GM21381 (cell line): Measurements from ENCODE around the gene PCSK5.

ENCODE experiments used
- ATAC-seq: cut with Tn5 transposase; IDR thresholded peaks from one replicate; pipeline ENCODE4 v1.9.1; 2021; ENCODE audit warnings: mild to moderate bottlenecking, moderate library complexity; ENCODE audit not compliant: unreplicated experiment

Gene PCSK5

GRCh38 chr9:76373784-76374474 lies 483.5 kb downstream of the PCSK5 start:
- ATAC-seq = no peak

DNA sequence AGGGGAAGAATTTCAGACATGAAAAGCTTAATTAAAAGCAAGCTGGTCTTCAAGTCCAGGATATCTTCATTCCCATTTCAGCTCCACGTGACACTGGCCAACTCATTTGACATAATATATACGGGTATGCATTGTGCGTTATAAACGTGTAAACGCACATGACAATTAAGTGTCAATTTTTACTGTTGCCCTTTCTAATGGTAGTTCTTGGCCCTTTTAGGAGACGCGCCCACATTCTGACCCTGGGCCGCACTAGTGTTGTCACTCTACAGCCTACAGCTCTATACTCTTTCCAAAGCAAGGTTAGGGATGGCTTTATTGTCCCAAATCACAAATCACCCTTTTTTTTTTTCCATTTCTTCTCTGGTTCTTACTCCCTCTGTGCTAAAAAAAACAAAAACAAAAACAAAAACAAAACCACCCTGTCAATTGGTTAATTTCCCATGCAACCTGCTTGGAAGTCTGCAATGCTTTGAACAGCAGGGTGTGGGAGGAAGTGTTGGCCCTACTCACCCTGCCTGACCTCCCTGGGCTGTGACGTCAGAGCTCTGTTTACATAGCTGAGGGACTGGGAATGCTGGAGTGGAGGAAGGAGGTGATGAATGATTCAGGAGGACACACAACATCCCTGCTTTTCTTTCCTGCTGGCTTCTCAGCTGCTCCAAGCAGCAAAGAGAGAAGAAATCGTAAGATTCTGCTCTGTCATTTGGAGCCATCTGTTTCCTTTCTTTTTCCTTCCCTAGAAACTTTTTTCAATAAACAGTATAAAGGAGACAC lies 484.5 kb downstream of the PCSK5 start:
- no peak for ATAC-seq

DNA sequence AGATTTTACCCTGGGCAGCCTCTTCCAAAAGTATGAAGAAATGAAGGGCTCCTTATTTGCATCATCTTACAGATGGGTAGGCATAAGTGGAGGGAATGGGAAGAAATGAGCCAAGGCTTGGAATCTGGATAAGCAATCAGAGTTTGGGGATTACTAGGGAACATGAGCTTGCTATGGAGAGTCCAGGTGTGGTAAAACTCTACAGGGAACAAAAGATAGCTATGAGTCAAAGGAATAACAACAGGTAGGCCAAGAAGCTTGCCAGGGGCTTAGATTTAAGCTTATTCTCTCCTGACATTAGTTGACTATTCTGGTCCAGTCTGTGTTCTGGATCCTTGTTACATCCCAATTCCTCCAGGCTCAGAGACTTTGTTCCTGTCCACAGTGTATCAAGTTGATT lies 487.3 kb downstream of the PCSK5 start:
- no peak for ATAC-seq

DNA sequence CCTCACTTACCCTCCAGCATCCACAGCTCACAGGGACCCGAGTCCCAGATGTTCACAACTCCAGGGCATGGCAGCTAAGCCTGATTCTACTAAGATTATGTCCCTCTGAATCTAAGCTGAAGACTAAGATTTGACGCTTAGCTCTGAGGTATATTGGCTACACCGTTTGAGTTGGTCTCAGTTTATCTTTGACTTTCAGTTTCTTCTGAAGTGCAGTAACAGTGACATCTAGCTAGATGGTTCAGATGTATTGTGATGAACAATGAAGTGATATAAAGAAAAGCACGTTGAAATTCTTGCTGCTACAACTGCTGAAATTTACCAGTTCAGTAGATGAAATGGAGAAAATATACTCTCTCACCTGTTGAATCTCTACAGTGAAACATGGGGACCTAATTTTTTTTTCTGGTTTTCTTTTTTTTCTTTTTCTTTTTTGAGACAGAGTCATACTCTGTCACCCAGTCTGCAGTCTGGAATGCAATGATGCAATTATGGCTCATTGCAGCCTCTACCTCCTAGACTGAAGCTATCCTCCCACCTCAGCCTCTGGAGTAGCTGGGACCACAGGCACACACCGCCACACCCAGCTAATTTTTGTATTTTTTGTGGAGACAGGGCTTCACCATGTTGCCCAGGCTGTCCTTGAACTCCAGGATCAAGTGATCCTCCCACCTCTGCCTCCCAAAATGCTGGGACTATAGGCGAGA lies 488.0 kb downstream of the PCSK5 start:
- no peak for ATAC-seq

GRCh38 chr9:76379494-76379893 lies 489.0 kb downstream of the PCSK5 start:
- no peak for ATAC-seq

DNA sequence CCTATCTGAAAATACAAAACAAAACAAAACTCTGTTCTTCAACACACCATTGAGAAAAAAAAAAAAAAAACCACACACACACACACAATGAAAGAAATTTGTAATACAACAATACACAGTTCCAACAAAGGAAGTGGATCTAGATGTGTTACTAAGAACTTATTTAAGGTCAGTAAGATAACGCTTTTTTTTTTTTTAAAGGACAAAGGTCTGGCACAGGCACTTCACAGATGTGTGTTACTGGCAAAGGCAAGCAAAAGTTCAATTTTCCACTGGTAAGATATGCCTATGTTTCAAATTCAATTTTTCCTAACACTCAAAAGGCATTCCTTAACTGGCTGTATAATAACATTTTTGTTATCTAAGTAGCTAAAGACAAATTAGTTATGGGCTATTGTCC lies 500.2 kb downstream of the PCSK5 start:
- no peak for ATAC-seq

- ATAC-seq = peak; percentile 66
Measured at GRCh38 chr9:76394195-76394959, 503.9 kb downstream of the PCSK5 start, which contains the start of gene RFK. Gene RFK (minus strand): TSS chr9:76394426. CDS start chr9:76394171, 255 bp downstream.

GRCh38 chr9:76394960-76395252 lies 504.4 kb downstream of the PCSK5 start:
- peak; percentile 48 for ATAC-seq

GRCh38 chr9:76395381-76395780 lies 504.9 kb downstream of the PCSK5 start:
- ATAC-seq = no peak

DNA sequence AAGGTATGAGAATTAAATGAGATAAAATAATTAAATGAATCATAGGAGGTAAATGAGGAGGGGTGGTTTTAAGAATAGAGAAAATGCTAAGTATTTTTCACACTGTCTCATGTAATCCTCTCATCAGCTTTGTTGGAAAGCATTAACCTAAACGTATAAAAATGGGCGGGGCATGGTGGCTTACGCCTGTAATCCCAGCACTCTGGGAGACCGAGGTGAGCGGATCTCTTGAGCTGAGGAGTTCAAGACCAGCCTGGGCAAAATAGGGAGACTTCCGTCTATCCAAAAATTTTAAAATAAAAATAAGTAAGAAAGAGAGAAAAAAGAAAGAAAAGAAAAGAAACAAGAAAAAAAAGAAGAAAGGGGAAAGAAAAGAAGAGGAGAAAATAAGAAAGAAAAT lies 505.7 kb downstream of the PCSK5 start:
- no peak for ATAC-seq

- ATAC-seq = no peak
Measured at GRCh38 chr9:76396597-76396996, 506.1 kb downstream of the PCSK5 start.

GRCh38 chr9:76399856-76400255 lies 509.4 kb downstream of the PCSK5 start:
- no peak for ATAC-seq

DNA sequence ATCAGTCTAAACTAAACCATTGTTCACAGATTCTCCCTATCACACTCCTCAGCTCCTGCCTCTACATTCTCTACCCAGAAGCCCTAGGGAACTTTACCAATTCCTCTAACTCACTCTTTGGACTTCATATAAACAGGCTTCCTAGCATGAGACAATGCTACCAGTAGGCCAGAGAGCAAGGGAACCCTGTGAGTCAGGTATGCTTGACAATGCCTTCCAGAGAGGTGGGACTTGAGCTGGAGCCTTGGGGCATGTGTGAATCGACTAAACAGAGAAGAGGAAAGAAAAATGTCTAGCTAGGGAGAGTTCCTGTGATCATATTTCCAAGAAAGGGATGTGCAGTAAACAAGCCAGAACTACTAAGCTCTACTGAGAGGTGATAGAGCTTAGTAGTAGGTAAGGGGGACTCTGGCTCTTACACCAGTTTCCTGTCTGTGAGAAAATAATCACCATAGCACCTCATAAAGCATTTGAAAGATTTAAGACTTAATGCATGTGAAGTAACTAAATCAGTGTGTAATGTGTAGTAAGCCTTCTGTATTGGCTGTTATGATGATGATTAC lies 510.1 kb downstream of the PCSK5 start:
- no peak for ATAC-seq

DNA sequence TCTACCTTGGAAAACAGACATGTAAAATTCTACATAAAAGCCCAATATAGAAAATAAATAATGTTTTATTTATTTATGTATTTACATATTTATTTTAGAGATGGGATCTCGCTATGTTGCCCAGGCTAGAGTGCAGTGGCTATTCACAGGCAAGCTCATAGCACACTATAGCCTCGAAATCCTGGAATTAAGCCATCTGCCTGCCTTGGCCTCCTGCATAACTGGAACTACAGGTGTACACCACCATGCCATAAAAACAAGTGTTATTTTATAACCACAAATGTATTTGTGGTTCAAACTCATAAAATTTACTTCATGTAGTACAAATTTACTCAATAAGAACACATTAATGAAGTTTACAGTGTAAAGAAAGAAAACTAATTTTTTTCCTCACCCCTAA lies 510.7 kb downstream of the PCSK5 start:
- ATAC-seq = no peak

DNA sequence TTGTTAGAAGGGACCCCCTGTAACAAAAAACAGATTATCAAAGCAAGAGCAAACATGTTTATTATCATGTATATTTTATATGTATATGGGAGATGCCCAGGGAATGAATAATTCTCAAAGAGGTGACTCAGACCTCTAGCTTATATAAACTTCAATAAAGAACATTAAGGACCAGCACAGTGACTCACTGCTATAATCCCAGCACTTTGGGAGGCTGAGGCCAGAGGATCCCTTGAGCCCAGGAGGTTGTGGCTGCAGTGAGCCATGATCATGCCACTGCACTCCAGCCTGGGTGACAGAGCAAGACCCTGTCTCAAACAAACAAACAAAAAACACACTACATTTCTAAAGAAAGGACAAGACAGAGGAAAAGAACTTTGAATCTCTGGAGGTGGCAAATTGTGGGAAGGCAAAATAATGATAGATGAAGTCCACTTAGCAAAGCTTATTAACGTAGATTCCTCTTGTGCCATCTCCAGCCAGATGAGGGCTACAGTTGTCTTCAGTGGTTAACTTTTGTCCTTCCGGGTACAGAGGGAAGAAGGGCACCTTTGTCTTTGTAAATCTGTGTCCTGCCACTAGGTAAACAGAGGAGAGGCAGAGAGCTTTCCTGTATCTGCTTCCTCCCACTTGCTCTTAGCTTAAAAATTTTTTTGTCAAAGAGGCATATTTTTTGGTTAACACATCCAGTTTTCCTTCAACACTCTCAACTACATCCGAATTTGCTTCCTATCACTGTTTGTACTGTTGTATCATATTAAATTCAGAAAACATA lies 511.3 kb downstream of the PCSK5 start:
- no peak for ATAC-seq

- peak; percentile 95 for ATAC-seq
Measured at GRCh38 chr9:76403352-76403751, 512.9 kb downstream of the PCSK5 start.

DNA sequence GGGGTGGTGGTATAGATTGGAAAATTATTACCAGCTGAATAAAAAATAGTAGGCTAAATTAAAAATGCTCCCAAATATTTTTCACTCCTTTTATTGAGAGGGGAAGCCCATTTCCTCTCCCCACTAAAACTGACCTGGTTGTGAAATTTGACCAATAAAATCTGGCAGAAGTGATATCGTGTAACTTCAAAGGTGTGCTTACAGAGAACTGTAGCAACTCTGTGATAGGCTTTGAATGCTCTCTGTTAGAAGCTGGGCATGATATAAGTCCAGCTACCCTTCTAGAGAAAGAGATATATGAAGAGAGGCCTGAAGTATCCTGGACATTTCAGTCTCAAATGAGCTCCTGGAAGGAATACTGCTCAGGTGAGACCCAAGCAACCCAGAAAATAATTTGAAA lies 513.9 kb downstream of the PCSK5 start:
- ATAC-seq = no peak

DNA sequence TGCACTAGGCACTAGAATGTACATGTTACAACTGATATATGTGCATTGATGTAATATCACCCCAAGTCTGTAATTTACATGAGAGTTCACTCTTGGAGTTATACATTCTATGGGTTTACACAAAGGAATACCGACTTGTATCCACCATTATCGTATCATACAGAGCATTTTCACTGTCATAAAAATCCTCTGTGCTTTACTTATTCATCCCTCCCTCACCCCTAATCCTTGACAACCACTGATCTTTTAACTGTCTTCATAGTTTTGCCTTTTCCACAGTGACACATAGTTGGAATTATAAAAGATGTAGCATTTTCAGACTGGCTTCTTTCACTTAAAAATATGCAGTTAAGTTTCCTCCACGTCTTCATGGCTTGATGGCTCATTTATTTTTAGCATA lies 514.9 kb downstream of the PCSK5 start:
- no peak for ATAC-seq

DNA sequence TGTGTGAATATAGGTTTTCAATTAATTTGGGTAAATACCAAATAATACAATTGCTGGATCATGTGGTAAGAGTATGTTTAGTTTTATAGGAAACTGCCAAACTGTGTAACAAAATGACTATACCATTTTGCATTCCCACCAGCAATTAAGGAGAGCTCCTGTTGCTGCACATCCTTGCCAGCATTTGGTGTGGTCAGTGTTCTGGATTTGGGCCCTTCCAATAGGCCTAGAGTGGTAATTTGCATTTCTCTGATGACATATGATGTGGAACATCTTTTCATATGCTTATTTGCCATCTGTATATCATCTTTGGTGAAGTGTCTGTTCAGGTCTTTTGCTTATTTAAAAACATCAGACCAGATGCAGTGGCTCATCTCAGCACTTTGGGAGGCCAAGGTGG lies 515.4 kb downstream of the PCSK5 start:
- ATAC-seq = no peak
